ENCODE data around the gene LPIN1. TPM values are rescaled to one million over a fixed set of nuclear protein-coding genes. Genes with fewer than 3 reads are reported as not detected.
A peak's percentile ranks its signal among the peaks of the same experiment; 100 is the strongest.

LPIN1 gene
- total and polyA plus RNA-seq, 2 of the 13 experiments (the other 11 are each of a cell fraction or from before 2014, with no cell fraction given): 9.7 to 19.4 TPM

- no peak; the same call in 1 of the 2 replicates for TF ChIP-seq TRAFD1 (CRISPR knock-in tag; IDR thresholded peaks at IDR 0.05; ENCODE audit: borderline replicate concordance)
- TF ChIP-seq ZNF256 (CRISPR knock-in tag; conservative IDR thresholded peaks at IDR 0.05): no peak
- TF ChIP-seq, protein P1, sequence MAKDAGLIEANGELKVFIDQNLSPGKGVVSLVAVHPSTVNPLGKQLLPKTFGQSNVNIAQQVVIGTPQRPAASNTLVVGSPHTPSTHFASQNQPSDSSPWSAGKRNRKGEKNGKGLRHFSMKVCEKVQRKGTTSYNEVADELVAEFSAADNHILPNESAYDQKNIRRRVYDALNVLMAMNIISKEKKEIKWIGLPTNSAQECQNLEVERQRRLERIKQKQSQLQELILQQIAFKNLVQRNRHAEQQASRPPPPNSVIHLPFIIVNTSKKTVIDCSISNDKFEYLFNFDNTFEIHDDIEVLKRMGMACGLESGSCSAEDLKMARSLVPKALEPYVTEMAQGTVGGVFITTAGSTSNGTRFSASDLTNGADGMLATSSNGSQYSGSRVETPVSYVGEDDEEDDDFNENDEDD (CRISPR knock-in tag; IDR thresholded peaks at IDR 0.05; ENCODE audit: borderline replicate concordance): no peak
- TF ChIP-seq DRAP1 (CRISPR knock-in tag; IDR thresholded peaks at IDR 0.05): peak; percentile 57
- peak; percentile 46 for TF ChIP-seq PHF5A (CRISPR knock-in tag; IDR thresholded peaks at IDR 0.05; ENCODE audit: low read depth, unreplicated experiment)
- 0 out of 2 replicates have a peak, but pooled peaks have one; percentile 40 for TF ChIP-seq ELF4 (CRISPR knock-in tag; IDR thresholded peaks at IDR 0.05; ENCODE audit: borderline replicate concordance)
- peak; percentile 47; the same call in 1 of the 2 replicates for TF ChIP-seq ZNF451 (CRISPR knock-in tag; IDR thresholded peaks at IDR 0.05)
- no peak; the same call in 1 of the 2 replicates for TF ChIP-seq ZNF605 (CRISPR knock-in tag; IDR thresholded peaks at IDR 0.05)
- peak; percentile 61; the same call in 1 of the 2 replicates for TF ChIP-seq ARNT2 (CRISPR knock-in tag; IDR thresholded peaks at IDR 0.05; ENCODE audit: low read depth)
- no peak; the same call in 1 of the 2 replicates for TF ChIP-seq GLI4 (CRISPR knock-in tag; IDR thresholded peaks at IDR 0.05; ENCODE audit: borderline replicate concordance)
- peak; percentile 74 for TF ChIP-seq HMG20B (CRISPR knock-in tag; conservative IDR thresholded peaks at IDR 0.05)
- TF ChIP-seq NR2F6 (IDR thresholded peaks at IDR 0.05): peak; percentile 56
- TF ChIP-seq NR2F6 (CRISPR knock-in tag; IDR thresholded peaks at IDR 0.05): peak; percentile 79; the same call in 1 of the 2 replicates
- peak; percentile 78; the same call in 1 of the 2 replicates for TF ChIP-seq ZNF607 (CRISPR knock-in tag; IDR thresholded peaks at IDR 0.05; ENCODE audit: borderline replicate concordance)
- TF ChIP-seq NFYB (CRISPR knock-in tag; IDR thresholded peaks at IDR 0.05): peak; percentile 73
- peak; percentile 99 for TF ChIP-seq RCOR2 (CRISPR knock-in tag; IDR thresholded peaks at IDR 0.05)
- TF ChIP-seq ATM (IDR thresholded peaks at IDR 0.05; ENCODE audit: borderline replicate concordance): no peak
- TF ChIP-seq, protein P2, sequence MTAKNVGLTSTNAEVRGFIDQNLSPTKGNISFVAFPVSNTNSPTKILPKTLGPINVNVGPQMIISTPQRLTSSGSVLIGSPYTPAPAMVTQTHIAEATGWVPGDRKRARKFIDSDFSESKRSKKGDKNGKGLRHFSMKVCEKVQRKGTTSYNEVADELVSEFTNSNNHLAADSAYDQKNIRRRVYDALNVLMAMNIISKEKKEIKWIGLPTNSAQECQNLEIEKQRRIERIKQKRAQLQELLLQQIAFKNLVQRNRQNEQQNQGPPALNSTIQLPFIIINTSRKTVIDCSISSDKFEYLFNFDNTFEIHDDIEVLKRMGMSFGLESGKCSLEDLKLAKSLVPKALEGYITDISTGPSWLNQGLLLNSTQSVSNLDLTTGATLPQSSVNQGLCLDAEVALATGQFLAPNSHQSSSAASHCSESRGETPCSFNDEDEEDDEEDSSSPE (CRISPR knock-in tag; IDR thresholded peaks at IDR 0.05): peak; percentile 28; the same call in 1 of the 2 replicates
- TF ChIP-seq, protein P3, sequence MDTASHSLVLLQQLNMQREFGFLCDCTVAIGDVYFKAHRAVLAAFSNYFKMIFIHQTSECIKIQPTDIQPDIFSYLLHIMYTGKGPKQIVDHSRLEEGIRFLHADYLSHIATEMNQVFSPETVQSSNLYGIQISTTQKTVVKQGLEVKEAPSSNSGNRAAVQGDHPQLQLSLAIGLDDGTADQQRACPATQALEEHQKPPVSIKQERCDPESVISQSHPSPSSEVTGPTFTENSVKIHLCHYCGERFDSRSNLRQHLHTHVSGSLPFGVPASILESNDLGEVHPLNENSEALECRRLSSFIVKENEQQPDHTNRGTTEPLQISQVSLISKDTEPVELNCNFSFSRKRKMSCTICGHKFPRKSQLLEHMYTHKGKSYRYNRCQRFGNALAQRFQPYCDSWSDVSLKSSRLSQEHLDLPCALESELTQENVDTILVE (CRISPR knock-in tag; IDR thresholded peaks at IDR 0.05): peak; percentile 63; the same call in 1 of the 2 replicates
- peak; percentile 65; the same call in 1 of the 2 replicates for TF ChIP-seq RXRA (CRISPR knock-in tag; IDR thresholded peaks at IDR 0.05)
- peak; percentile 22 for TF ChIP-seq PRPF4 (IDR thresholded peaks at IDR 0.05; ENCODE audit: low read depth, low read length, poor library complexity, severe bottlenecking)
- TF ChIP-seq BCL6 (CRISPR knock-in tag; IDR thresholded peaks at IDR 0.05): peak; percentile 73
- peak; percentile 72 for TF ChIP-seq PITX1 (CRISPR knock-in tag; IDR thresholded peaks at IDR 0.05)
- peak; percentile 93 for TF ChIP-seq ATF3 (CRISPR knock-in tag; IDR thresholded peaks at IDR 0.05)
Measured at GRCh38 chr2:11743846-11744553, 2.4 kb upstream of the LPIN1 start (continued).
